Fibroblast of pulmonary artery (primary cell): ENCODE data around the gene BIN1.

ENCODE experiments used
- DNase-seq: peaks from one replicate; pipeline ENCODE4 v3.0.0-alpha.2; 2010; ENCODE audit warnings: low read depth
- H3K4me3 ChIP-seq: replicated peaks from 2 replicates; pipeline ENCODE4 v1.5.1; 2011; ENCODE audit warnings: low read depth, mild to moderate bottlenecking, control low read depth, low read length, moderate library complexity
- CTCF ChIP-seq: IDR thresholded peaks from 2 replicates; pipeline ENCODE4 v1.5.1; 2011; ENCODE audit warnings: mild to moderate bottlenecking, control low read depth, low read length, inconsistent platforms; ENCODE audit errors: missing control alignments

Gene BIN1

DNA sequence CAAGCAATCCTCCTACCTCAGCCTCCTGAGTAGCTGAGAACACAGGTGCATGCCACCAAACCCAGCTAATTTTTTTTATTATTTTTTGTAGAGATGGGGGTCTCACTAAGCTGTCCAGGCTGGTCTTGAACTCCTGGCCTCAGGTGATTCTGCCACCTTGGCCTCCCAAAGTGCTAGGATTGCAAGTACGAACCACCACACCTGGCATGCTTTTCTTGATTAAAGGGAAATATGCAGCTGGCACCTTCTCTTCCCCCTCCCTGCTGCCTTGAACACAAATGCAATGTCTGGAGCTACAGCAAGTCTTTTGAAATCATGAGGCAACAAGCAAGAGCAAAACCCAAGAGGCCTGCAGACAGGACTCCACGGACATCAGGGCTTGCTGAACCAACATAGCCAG, 26.8 kb upstream of the BIN1 start:
- no peak for TF ChIP-seq CTCF
- H3K4me3 ChIP-seq, result no peak overlapping the region
- DNase-seq, result no peak

GRCh38 chr2:127130421-127130820, 23.5 kb upstream of the BIN1 start:
- DNase-seq, result no peak
- no peak for TF ChIP-seq CTCF
- H3K4me3 ChIP-seq, result no peak overlapping the region

- no peak overlapping the region for H3K4me3 ChIP-seq
- DNase-seq, result no peak
- no peak for TF ChIP-seq CTCF
These were observed 23.0 kb upstream of the BIN1 start for GRCh38 chr2:127129937-127130336.

GRCh38 chr2:127128445-127128904, 21.5 kb upstream of the BIN1 start:
- DNase-seq, result no peak
- TF ChIP-seq CTCF, result no peak
- H3K4me3 ChIP-seq, result no peak overlapping the region

- no peak overlapping the region for H3K4me3 ChIP-seq
- no peak for TF ChIP-seq CTCF
- DNase-seq, result no peak
These were observed 18.9 kb upstream of the BIN1 start for GRCh38 chr2:127125821-127126220.

DNA sequence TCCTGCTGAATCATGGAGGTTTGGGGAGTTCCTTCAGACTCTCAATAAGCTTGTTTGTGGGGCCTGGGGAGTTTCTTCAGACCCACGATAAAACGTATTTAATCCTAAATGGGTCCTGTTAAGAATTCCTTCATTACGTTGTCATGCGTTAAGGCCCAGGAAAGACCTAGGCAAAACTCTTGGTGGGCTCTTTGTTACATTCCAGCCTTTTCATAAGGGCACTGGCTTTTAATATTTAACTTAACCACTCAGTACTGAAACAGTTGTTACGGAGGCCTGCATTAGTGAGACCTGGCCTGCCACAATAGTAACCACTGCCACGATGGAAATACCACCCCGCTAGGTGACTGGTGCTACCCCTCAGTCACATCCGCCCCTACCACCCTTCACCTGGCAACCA, 17.5 kb upstream of the BIN1 start:
- no peak overlapping the region for H3K4me3 ChIP-seq
- no peak for TF ChIP-seq CTCF
- DNase-seq, result no peak

GRCh38 chr2:127122361-127123027, 15.5 kb upstream of the BIN1 start:
- no peak for DNase-seq
- TF ChIP-seq CTCF, result no peak
- H3K4me3 ChIP-seq, result no peak overlapping the region
